Smooth muscle cell (in vitro differentiated cells): ENCODE data around the gene TIMM10. TPM values are rescaled to one million over a fixed set of nuclear protein-coding genes. Genes with fewer than 3 reads are reported as not detected.

Experiments
- DNase-seq: peaks from one replicate; lab custom pipeline; 2025; ENCODE audit not compliant: unreplicated experiment; lab: John Stamatoyannopoulos, UW
- H2AFZ ChIP-seq: fragments of 200-600 bp; sonication (generic); 2 replicates; pipeline ENCODE4 v1.6.0; 2016; ENCODE audit warnings: antibody characterized with exemption, low read depth, mild to moderate bottlenecking
- H3F3A ChIP-seq: fragments of 200-600 bp; sonication (generic); 2 replicates; pipeline ENCODE4 v1.6.0; 2017; ENCODE audit warnings: antibody characterized with exemption, low read depth
- H3K27ac ChIP-seq: fragments of 200-600 bp; sonication (generic); 2 replicates; pipeline ENCODE4 v1.5.1; 2016; ENCODE audit warnings: low read depth, mild to moderate bottlenecking
- H3K27me3 ChIP-seq: fragments of 200-600 bp; sonication (generic); 2 replicates; pipeline ENCODE4 v1.6.1; 2016; ENCODE audit warnings: low read depth, mild to moderate bottlenecking
- H3K36me3 ChIP-seq: fragments of 200-600 bp; sonication (generic); 2 replicates; pipeline ENCODE4 v1.5.1; 2016; ENCODE audit warnings: low read depth
- H3K4me1 ChIP-seq: fragments of 200-600 bp; sonication (generic); 2 replicates; pipeline ENCODE4 v1.5.1; 2016; ENCODE audit warnings: low read depth
- H3K4me2 ChIP-seq: fragments of 200-600 bp; sonication (generic); 2 replicates; pipeline ENCODE4 v1.6.0; 2016; ENCODE audit warnings: mild to moderate bottlenecking
- H3K4me3 ChIP-seq: fragments of 200-600 bp; sonication (generic); 2 replicates; pipeline ENCODE4 v1.5.1; 2016; ENCODE audit warnings: mild to moderate bottlenecking
- H3K79me2 ChIP-seq: fragments of 200-600 bp; sonication (generic); 2 replicates; pipeline ENCODE4 v1.6.0; 2016; ENCODE audit warnings: low read depth, mild to moderate bottlenecking
- H3K9ac ChIP-seq: fragments of 200-600 bp; sonication (generic); 2 replicates; pipeline ENCODE4 v1.6.0; 2016; ENCODE audit warnings: low read depth
- H3K9me3 ChIP-seq: fragments of 200-600 bp; sonication (generic); replicated peaks from 2 replicates; pipeline ENCODE4 v1.5.1; 2016; ENCODE audit warnings: low read depth
- H4K20me1 ChIP-seq: fragments of 200-600 bp; sonication (generic); 2 replicates; pipeline ENCODE4 v1.6.0; 2016; ENCODE audit warnings: low read depth
- WGBS: methylation state at CpG from one replicate; pipeline ENCODE4 v1.1.7; 2016; ENCODE audit warnings: low lambda C conversion rate; 5-methylcytosine and 5-hydroxymethylcytosine counted together
- polyA plus RNA-seq: library from polyadenylated mRNA; unstranded; fragments of >200 nt; fragmentation: Nextera tagmentation; extraction: Ambion mirVana; gene quantifications from 2 replicates; pipeline ENCODE4 v1.2.1, GENCODE V29; 2016
- total RNA-seq: library from RNA; depleted of rRNA; stranded (reverse); fragments of >200 nt; gene quantifications from 2 replicates; pipeline ENCODE4 v1.2.3, GENCODE V29; 2014
- TF ChIP-seq, protein P1 (sequence below): fragments of 200-600 bp; sonication (generic); IDR thresholded peaks from 2 replicates; pipeline ENCODE4 v1.5.1; 2017; ENCODE audit warnings: borderline replicate concordance, mild to moderate bottlenecking, antibody characterized with exemption; ENCODE audit not compliant: insufficient read depth, poor library complexity, severe bottlenecking

Gene TIMM10
- total and polyA plus RNA-seq, 2 experiments from 2014 or later, result 34.2 to 110 TPM

DNA sequence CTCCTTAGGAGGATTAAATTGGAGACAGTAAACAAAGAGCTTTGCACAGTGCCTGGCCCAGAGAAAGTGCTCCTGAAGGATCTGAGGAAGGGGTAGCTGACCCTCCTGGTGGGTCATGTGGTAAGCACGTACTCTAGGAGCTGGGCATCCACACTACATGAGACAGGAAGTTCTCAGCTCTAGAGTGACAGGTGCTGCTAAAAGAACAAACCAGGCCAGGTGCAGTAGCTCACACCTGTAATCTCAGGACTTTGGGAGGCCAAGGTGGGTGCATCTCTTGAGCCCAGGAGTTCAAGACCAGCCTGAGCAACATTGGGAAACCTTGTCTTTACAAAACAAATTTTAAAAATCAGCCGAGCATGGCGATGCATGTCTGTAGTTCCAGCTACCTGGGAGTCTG, 28.2 kb downstream of the TIMM10 start:
- H3K9ac ChIP-seq, result no peak overlapping the region
- no peaks in the 10 kb centered on the region for H3K27me3 ChIP-seq
- H3K4me1 ChIP-seq, result peaks cover 3% of the 10 kb centered on the region
- H4K20me1 ChIP-seq, result no peaks in the 10 kb centered on the region
- no peak for DNase-seq
- no peak overlapping the region for H2AFZ ChIP-seq
- no peaks in the 10 kb centered on the region for H3K9me3 ChIP-seq
- WGBS, result 93% methylated on average over 3 of the region's 3 CpGs
- no peak overlapping the region for H3K27ac ChIP-seq
- TF ChIP-seq, protein P1, sequence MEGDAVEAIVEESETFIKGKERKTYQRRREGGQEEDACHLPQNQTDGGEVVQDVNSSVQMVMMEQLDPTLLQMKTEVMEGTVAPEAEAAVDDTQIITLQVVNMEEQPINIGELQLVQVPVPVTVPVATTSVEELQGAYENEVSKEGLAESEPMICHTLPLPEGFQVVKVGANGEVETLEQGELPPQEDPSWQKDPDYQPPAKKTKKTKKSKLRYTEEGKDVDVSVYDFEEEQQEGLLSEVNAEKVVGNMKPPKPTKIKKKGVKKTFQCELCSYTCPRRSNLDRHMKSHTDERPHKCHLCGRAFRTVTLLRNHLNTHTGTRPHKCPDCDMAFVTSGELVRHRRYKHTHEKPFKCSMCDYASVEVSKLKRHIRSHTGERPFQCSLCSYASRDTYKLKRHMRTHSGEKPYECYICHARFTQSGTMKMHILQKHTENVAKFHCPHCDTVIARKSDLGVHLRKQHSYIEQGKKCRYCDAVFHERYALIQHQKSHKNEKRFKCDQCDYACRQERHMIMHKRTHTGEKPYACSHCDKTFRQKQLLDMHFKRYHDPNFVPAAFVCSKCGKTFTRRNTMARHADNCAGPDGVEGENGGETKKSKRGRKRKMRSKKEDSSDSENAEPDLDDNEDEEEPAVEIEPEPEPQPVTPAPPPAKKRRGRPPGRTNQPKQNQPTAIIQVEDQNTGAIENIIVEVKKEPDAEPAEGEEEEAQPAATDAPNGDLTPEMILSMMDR, result no peak
- H3K4me2 ChIP-seq, result no peak overlapping the region
- H3F3A ChIP-seq, result no peaks in the 10 kb centered on the region
- no peaks in the 10 kb centered on the region for H3K79me2 ChIP-seq
- no peaks in the 10 kb centered on the region for H3K36me3 ChIP-seq
- H3K4me3 ChIP-seq, result no peak overlapping the region

DNA sequence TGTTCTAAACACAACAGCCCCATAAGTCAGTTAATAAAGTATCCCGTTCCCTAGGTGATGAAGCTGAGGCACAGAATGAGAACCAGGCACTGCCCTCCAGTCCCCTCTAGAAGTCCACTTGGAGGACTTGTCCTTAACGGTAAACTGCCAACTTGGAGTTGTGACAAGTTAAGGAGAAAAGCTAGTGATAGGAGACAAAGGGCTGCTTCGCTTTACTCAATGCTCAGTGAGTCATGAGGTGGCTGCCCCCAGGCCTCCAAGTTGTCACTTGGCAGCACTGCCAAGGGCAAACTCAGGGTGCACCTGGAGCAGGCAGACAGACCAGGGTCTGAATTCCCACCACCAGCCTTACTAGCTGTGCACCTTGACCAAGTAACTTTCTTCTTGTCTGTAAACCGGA, 28.6 kb downstream of the TIMM10 start:
- Histone ChIP-seq H3K4me2 (no peak overlapping the region), H3K9ac (no peak overlapping the region), H3K79me2 (no peaks in the 10 kb centered on the region), H3K36me3 (no peaks in the 10 kb centered on the region), H3K27ac (no peak overlapping the region), H3K27me3 (no peaks in the 10 kb centered on the region), H3F3A (no peaks in the 10 kb centered on the region), H3K4me3 (no peak overlapping the region), H2AFZ (no peak overlapping the region), H3K4me1 (peaks cover 3% of the 10 kb centered on the region), H4K20me1 (no peaks in the 10 kb centered on the region), H3K9me3 (no peaks in the 10 kb centered on the region)
- TF ChIP-seq, protein P1, result no peak
- DNase-seq, result no peak
- WGBS, result 89% methylated on average over 4 of the region's 4 CpGs

DNA sequence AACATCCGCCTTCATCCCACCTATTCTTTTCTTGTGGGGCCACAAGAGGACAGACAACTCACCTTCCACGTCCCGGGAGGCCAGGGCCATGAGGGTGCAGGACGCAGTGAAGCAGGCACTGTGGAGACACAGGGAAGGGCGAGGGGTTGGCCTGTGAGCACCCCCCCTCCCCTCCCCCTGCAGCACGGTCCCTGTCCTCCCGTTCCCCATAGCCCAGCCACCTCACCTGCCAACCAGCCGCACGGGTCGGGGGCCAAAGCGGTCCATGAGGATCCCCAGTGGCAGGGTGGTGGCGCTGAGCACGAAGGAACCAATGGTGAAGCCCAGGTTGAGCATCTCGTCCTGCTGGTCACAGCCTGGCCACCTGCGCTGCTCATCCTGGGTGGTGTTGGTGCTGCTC, 29.6 kb downstream of the TIMM10 start:
- Histone ChIP-seq H3K4me3 (no peak overlapping the region), H3K36me3 (no peaks in the 10 kb centered on the region), H3K79me2 (no peaks in the 10 kb centered on the region), H2AFZ (no peak overlapping the region), H3K27me3 (no peaks in the 10 kb centered on the region), H3K9ac (no peak overlapping the region), H3K9me3 (no peaks in the 10 kb centered on the region), H4K20me1 (no peaks in the 10 kb centered on the region), H3K4me2 (no peak overlapping the region), H3F3A (no peaks in the 10 kb centered on the region), H3K27ac (no peak overlapping the region), H3K4me1 (peaks cover 3% of the 10 kb centered on the region)
- TF ChIP-seq, protein P1, result no peak
- WGBS, result 96% methylated on average over 12 of the region's 15 CpGs
- no peak for DNase-seq

DNA sequence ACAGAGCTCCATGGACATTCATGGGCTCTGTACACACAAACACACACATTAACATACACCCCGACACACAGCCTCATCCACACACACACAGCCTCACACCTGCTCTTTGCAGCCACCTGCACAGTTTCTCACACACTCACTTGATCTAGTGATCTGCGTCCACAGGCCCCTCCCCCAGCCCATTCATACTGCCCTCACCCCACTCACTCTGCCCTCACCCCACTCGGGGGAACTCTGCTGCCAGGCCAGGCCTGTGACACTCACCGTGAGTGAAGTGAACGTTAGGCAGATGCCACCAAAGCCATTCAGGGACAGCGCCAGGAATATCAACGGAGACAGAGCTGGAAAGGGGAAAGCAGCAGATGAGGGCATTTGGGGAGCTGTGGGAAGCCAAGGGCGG, 30.0 kb downstream of the TIMM10 start:
- no peak overlapping the region for H2AFZ ChIP-seq
- TF ChIP-seq, protein P1, result no peak
- WGBS, result 88% methylated on average over 8 of the region's 8 CpGs

More for the DNA sequence above, 30.0 kb downstream of the TIMM10 start:
- no peak overlapping the region for H3K4me3 ChIP-seq
- H3K27me3 ChIP-seq, result no peaks in the 10 kb centered on the region
- DNase-seq, result no peak
- H3K4me1 ChIP-seq, result peaks cover 3% of the 10 kb centered on the region
- H3K4me2 ChIP-seq, result no peak overlapping the region
- H3K36me3 ChIP-seq, result no peaks in the 10 kb centered on the region
- no peaks in the 10 kb centered on the region for H3F3A ChIP-seq
- H4K20me1 ChIP-seq, result no peaks in the 10 kb centered on the region
- H3K27ac ChIP-seq, result no peak overlapping the region
- no peak overlapping the region for H3K9ac ChIP-seq
- H3K9me3 ChIP-seq, result no peaks in the 10 kb centered on the region
- H3K79me2 ChIP-seq, result no peaks in the 10 kb centered on the region
